B cell (primary cell): ENCODE data around the gene EHMT2. TPM values are rescaled to one million over a fixed set of nuclear protein-coding genes. Genes with fewer than 3 reads are reported as not detected.

Source experiments
- ATAC-seq: fragments of 200-7000 bp; cut with Tn5 transposase; one replicate; pipeline ENCODE4 v1.10.0; 2021; ENCODE audit warnings: low read depth, mild to moderate bottlenecking, moderate number of reproducible peaks, moderate library complexity
- CTCF ChIA-PET: fragments of 350-600 bp; sonication (Branson Sonifier 250); formaldehyde crosslinking; loops from one replicate; lab custom pipeline; 2021; ENCODE audit warnings: antibody characterized with exemption, inconsistent platforms; lab: Charles Lee
- POLR2A ChIA-PET: fragments of 350-600 bp; sonication (Branson Sonifier 250); formaldehyde crosslinking; loops from one replicate; lab custom pipeline; 2021; ENCODE audit warnings: antibody characterized with exemption; lab: Charles Lee
- DNase-seq: peaks from one replicate; pipeline ENCODE4 v3.0.0; 2013
- H2AFZ ChIP-seq: 2 replicates; pipeline ENCODE4 v1.6.1; 2012; ENCODE audit warnings: mild to moderate bottlenecking, low read depth, low read length; ENCODE audit not compliant: insufficient read depth, poor library complexity, severe bottlenecking
- H3K27ac ChIP-seq, 2 donors: 1 replicate in 1 of 2; 2 replicates in 1 of 2; pipeline ENCODE4 v1.5.1; 2012 to 2013; ENCODE audit warnings: low read length in 2 of 2, mild to moderate bottlenecking in 2 of 2, moderate library complexity in 1 of 2
- H3K27me3 ChIP-seq, 4 experiments: fragments of 200-600 bp in 1 of 4; sonication (generic) in 1 of 4; replicated peaks in 1 of 4; 1 replicate in 2 of 4; 2 replicates in 2 of 4; pipeline versions ENCODE4 v1.6.1 to v1.7.0; 2013 to 2016; ENCODE audit warnings: low read length in 3 of 4, mild to moderate bottlenecking in 2 of 4, mixed read lengths in 1 of 4, moderate library complexity in 1 of 4; ENCODE audit not compliant: insufficient read depth in 4 of 4, control insufficient read depth in 3 of 4; ENCODE audit errors: control extremely low read depth in 1 of 4
- H3K36me3 ChIP-seq, 2 experiments: replicated peaks in 1 of 2; 1 replicate in 1 of 2; 2 replicates in 1 of 2; pipeline versions ENCODE4 v1.6.1 to v1.7.1; 2013; ENCODE audit warnings: low read length in 1 of 2; ENCODE audit not compliant: insufficient read depth in 2 of 2, control insufficient read depth in 1 of 2; ENCODE audit errors: control extremely low read depth in 1 of 2, extremely low read depth in 1 of 2
- H3K4me1 ChIP-seq, 2 donors: fragments of 200-600 bp in 1 of 2; sonication (generic) in 1 of 2; 1 replicate in 1 of 2; 2 replicates in 1 of 2; pipeline versions ENCODE4 v1.5.1 to v1.6.1; 2013 to 2017; ENCODE audit warnings: low read length in 2 of 2; ENCODE audit not compliant: control insufficient read depth in 2 of 2, insufficient read depth in 2 of 2
- H3K4me2 ChIP-seq: replicated peaks from 2 replicates; pipeline ENCODE3; 2012; ENCODE audit warnings: mild to moderate bottlenecking, low read depth, low read length; ENCODE audit not compliant: poor library complexity, severe bottlenecking
- H3K4me3 ChIP-seq, 5 experiments: fragments of 200-600 bp in 1 of 5; sonication (generic) in 1 of 5; 1 replicate in 3 of 5; 2 replicates in 2 of 5; pipeline versions ENCODE4 v1.5.1 to v1.7.0; 2011 to 2016; ENCODE audit warnings: low read length in 4 of 5, mild to moderate bottlenecking in 4 of 5, low read depth in 2 of 5, control low read depth in 1 of 5, moderate library complexity in 1 of 5; ENCODE audit not compliant: insufficient read depth in 1 of 5; ENCODE audit errors: control extremely low read depth in 1 of 5, extremely low read depth in 1 of 5
- H3K79me2 ChIP-seq: fragments of 200-600 bp; sonication (generic); one replicate; pipeline ENCODE4 v1.6.0; 2016; ENCODE audit warnings: low read length; ENCODE audit not compliant: control insufficient read depth, insufficient read depth
- H3K9ac ChIP-seq: fragments of 200-600 bp; sonication (generic); 2 replicates; pipeline ENCODE4 v1.6.1; 2017; ENCODE audit warnings: mild to moderate bottlenecking, low read length, moderate library complexity
- H3K9me3 ChIP-seq, 3 donors: one replicate each; pipeline versions ENCODE4 v1.6.1 to v1.7.1; 2013; ENCODE audit warnings: low read length in 2 of 3; ENCODE audit not compliant: control insufficient read depth in 2 of 3, insufficient read depth in 1 of 3; ENCODE audit errors: control extremely low read depth in 1 of 3
- H4K20me1 ChIP-seq: 2 replicates; pipeline ENCODE4 v1.6.0; 2012; ENCODE audit warnings: mild to moderate bottlenecking, low read length; ENCODE audit not compliant: insufficient read depth, control insufficient read depth, poor library complexity, severe bottlenecking
- H3K27ac Mint-ChIP-seq: one replicate; pipeline ENCODE4 v1.8.0; 2021; ENCODE audit warnings: mixed read lengths
- H3K27me3 Mint-ChIP-seq: one replicate; pipeline ENCODE4 v1.8.0; 2021; ENCODE audit warnings: mixed read lengths
- H3K4me1 Mint-ChIP-seq: one replicate; pipeline ENCODE4 v1.8.0; 2021; ENCODE audit warnings: mixed read lengths
- H3K4me3 Mint-ChIP-seq: one replicate; pipeline ENCODE4 v1.8.0; 2021; ENCODE audit warnings: mixed read lengths
- H3K9me3 Mint-ChIP-seq: one replicate; pipeline ENCODE4 v1.8.0; 2022; ENCODE audit warnings: mixed read lengths; ENCODE audit not compliant: insufficient read depth
- EZH2 ChIP-seq: IDR thresholded peaks from 2 replicates; pipeline ENCODE4 v1.6.1; 2012; ENCODE audit warnings: borderline replicate concordance, low read depth, mild to moderate bottlenecking, moderate library complexity, low read length; ENCODE audit not compliant: insufficient read depth, poor library complexity, severe bottlenecking
- WGBS: methylation state at CpG from one replicate; pipeline ENCODE4 v1.1.5; 2013; ENCODE audit warnings: missing lambda C conversion rate; ENCODE audit not compliant: insufficient coverage; 5-methylcytosine and 5-hydroxymethylcytosine counted together
- intact Hi-C: fragments of 100-400 bp; cut with micrococcal nuclease; formaldehyde crosslinking; loops from one replicate; pipeline ENCODE4 v1.10.0; 2022
- polyA plus RNA-seq: library from polyadenylated mRNA; depleted of rRNA; stranded (reverse); fragments of >200 nt; gene quantifications from 2 replicates; pipeline ENCODE4 v1.2.3, GENCODE V29; 2012
- total RNA-seq, 2 donors: library from RNA; stranded (reverse); fragments of 120-200 nt in 1 of 2; gene quantifications; 1 replicate in 1 of 2; 2 replicates in 1 of 2; pipeline versions ENCODE4 v1.2.3 to v1.2.4, GENCODE V29; 2013 to 2022
- TF ChIP-seq, protein P1 (sequence below): fragments of 200-600 bp; IDR thresholded peaks from one replicate; pipeline ENCODE4 v1.8.0; 2022; ENCODE audit warnings: antibody characterized with exemption, mild to moderate bottlenecking

EHMT2 gene
- total and polyA plus RNA-seq, 2 donors (not counting 1 experiment from before 2014, with no cell fraction given) = 86.1 to 108 TPM

DNA sequence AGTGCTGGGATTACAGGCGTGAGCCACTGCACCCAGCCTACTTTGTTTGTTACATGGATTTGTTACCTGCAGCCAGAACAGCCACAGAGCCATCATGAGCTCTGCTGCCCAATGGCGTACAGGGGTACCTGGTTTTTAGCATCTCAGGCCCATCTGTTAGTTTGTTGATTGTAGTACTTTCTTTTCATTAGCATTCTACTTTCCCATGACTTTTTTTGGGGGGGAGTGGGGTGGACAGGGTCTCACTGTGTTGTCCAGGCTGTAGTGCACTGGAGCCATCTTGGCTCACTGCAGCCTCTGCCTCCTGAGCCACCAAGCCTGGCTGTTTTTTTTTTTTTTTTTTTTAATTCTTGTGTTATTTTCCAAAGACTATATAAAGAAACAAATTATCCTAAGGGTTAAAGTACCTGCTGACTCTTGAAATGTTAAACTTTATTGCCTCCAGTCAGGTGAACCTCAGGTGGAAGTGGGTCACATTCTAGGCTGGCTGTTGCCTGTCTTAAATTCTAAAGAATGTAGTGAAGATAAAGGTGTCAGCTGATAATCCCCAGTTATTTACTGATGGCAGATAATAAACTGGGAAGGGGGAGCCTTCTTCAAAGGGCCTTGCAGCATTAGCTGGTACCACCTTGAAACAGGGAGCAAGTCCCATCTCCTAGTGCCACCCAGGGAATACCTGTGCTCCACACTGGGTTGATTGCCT lies 50.1 kb downstream of the EHMT2 start:
- Histone ChIP-seq H3K27me3 (no peaks in the 10 kb centered on the region), H3K4me2 (no peak overlapping the region), H3K79me2 (no peaks in the 10 kb centered on the region), H3K27ac (no peak overlapping the region), H4K20me1 (no peaks in the 10 kb centered on the region), H2AFZ (no peak overlapping the region), H3K4me3 (no peak overlapping the region), H3K4me1 (peaks cover 0 to 3% of the 10 kb centered on the region in 2 donors), H3K36me3 (no peaks in the 10 kb centered on the region), H3K9ac (no peak overlapping the region), H3K9me3 (no peaks in the 10 kb centered on the region)
- ATAC-seq (no peak), DNase-seq (no peak)
- CTCF ChIA-PET = no interaction called here
- no peaks in the 10 kb centered on the region for H3K27me3 Mint-ChIP-seq
- no peaks in the 10 kb centered on the region for H3K4me1 Mint-ChIP-seq
- intact Hi-C loops = no loop called here
- TF ChIP-seq, protein P1, sequence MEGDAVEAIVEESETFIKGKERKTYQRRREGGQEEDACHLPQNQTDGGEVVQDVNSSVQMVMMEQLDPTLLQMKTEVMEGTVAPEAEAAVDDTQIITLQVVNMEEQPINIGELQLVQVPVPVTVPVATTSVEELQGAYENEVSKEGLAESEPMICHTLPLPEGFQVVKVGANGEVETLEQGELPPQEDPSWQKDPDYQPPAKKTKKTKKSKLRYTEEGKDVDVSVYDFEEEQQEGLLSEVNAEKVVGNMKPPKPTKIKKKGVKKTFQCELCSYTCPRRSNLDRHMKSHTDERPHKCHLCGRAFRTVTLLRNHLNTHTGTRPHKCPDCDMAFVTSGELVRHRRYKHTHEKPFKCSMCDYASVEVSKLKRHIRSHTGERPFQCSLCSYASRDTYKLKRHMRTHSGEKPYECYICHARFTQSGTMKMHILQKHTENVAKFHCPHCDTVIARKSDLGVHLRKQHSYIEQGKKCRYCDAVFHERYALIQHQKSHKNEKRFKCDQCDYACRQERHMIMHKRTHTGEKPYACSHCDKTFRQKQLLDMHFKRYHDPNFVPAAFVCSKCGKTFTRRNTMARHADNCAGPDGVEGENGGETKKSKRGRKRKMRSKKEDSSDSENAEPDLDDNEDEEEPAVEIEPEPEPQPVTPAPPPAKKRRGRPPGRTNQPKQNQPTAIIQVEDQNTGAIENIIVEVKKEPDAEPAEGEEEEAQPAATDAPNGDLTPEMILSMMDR = no peak
- no peak for TF ChIP-seq EZH2
- WGBS = 100% methylated on average over 1 of the region's 2 CpGs
- H3K27ac Mint-ChIP-seq = no peak overlapping the region
- no peaks in the 10 kb centered on the region for H3K9me3 Mint-ChIP-seq
- POLR2A ChIA-PET = interaction anchor here (0.7 kb wide), 1 partner anchor 15 kb away, joined by 5 read pairs; the partner anchor contains the start of gene NEU1
- no peak overlapping the region for H3K4me3 Mint-ChIP-seq

DNA sequence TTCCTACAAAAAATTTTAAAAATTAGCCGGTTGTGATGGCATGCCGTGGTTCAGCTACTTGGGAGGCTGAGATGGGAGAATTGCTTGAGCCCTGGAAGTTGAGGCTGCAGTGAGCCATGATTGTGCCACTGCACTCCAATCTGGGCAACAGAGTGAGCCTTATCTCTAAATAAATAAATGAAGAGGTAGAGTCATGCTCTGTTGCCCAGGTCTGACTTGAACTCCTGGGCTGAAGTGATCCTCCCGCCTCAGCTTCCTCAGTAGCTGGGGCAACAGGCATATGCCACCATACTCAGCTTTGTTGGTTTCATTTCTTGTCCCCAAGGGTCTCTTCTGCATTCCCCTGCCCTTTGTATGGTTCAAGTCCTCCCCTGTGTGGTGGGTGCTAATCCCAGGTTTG lies 53.0 kb downstream of the EHMT2 start:
- no peaks in the 10 kb centered on the region for H3K27me3 Mint-ChIP-seq

More for the DNA sequence above, 53.0 kb downstream of the EHMT2 start:
- intact Hi-C loops = no loop called here
- Histone ChIP-seq H3K9me3 (no peaks in the 10 kb centered on the region), H3K79me2 (no peaks in the 10 kb centered on the region), H3K4me1 (peaks cover 0 to 3% of the 10 kb centered on the region in 2 donors), H3K27ac (no peak overlapping the region), H3K36me3 (peaks cover 4 to 20% of the 10 kb centered on the region in 2 experiments), H3K4me3 (no peak overlapping the region), H2AFZ (no peak overlapping the region), H3K4me2 (no peak overlapping the region), H4K20me1 (no peaks in the 10 kb centered on the region), H3K27me3 (no peaks in the 10 kb centered on the region), H3K9ac (no peak overlapping the region)
- CTCF ChIA-PET = no interaction called here
- Mint-ChIP-seq H3K4me3 (no peak overlapping the region), H3K27ac (no peak overlapping the region), H3K4me1 (no peaks in the 10 kb centered on the region), H3K9me3 (no peaks in the 10 kb centered on the region)
- POLR2A ChIA-PET = no interaction called here
- WGBS = 95% methylated on average over 2 of the region's 3 CpGs
- TF ChIP-seq EZH2 = no peak
- TF ChIP-seq, protein P1 = no peak
- ATAC-seq (no peak), DNase-seq (no peak)
